ENCODE results near the gene CD276.

DNA sequence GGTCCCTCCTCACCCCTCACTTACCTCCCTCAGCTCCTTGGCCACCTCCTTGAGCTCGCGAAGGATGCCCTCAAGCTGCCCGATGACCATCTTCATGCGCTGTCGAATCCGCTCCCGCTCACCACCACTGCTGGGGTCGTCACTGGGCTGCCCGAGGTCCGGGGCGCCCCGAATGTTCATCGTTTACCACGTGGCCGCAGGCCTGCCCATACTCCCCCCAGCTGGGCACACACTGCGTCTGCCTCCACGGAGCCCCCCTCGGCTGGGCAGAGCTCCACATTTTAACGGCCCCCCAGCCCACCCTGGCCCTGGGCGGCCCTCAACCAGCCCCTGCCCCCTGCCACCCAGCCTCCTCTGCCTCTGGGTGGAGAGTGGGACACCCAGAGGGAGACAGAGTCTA, 66.8 kb downstream of the CD276 start:
- TF ChIP-seq, protein P1, sequence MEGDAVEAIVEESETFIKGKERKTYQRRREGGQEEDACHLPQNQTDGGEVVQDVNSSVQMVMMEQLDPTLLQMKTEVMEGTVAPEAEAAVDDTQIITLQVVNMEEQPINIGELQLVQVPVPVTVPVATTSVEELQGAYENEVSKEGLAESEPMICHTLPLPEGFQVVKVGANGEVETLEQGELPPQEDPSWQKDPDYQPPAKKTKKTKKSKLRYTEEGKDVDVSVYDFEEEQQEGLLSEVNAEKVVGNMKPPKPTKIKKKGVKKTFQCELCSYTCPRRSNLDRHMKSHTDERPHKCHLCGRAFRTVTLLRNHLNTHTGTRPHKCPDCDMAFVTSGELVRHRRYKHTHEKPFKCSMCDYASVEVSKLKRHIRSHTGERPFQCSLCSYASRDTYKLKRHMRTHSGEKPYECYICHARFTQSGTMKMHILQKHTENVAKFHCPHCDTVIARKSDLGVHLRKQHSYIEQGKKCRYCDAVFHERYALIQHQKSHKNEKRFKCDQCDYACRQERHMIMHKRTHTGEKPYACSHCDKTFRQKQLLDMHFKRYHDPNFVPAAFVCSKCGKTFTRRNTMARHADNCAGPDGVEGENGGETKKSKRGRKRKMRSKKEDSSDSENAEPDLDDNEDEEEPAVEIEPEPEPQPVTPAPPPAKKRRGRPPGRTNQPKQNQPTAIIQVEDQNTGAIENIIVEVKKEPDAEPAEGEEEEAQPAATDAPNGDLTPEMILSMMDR (IDR thresholded peaks at IDR 0.05; ENCODE audit: poor library complexity) = no peak
- TF ChIP-seq EZH2 (IDR thresholded peaks at IDR 0.05; ENCODE audit: borderline replicate concordance) (no peak), EZH2phosphoT487 (IDR thresholded peaks at IDR 0.05; ENCODE audit: low read depth, severe bottlenecking, unreplicated experiment) (no peak)
